H1 (cell line): ENCODE results near the gene VWF. TPM values are rescaled to one million over a fixed set of nuclear protein-coding genes. Genes with fewer than 3 reads are reported as not detected.
A peak's percentile ranks its signal among the peaks of the same experiment; 100 is the strongest.

Source experiments
- CTCF ChIA-PET: fragments of 300-600 bp; sonication (Branson Sonifier 250); formaldehyde crosslinking; loops from one replicate; lab custom pipeline; 2021; ENCODE audit not compliant: partially characterized antibody; lab: Charles Lee
- POLR2A ChIA-PET: fragments of 300-600 bp; sonication (Branson Sonifier 250); formaldehyde crosslinking; loops from one replicate; lab custom pipeline; 2021; ENCODE audit warnings: inconsistent platforms; ENCODE audit not compliant: partially characterized antibody; lab: Charles Lee
- DNase-seq, 2 experiments: peaks; one replicate each; pipeline versions ENCODE4 v3.0.0 to v3.0.0-alpha.2; 2010 to 2022; ENCODE audit warnings: low spot score in 2 of 2, low read depth in 1 of 2, mixed read lengths in 1 of 2
- FAIRE-seq: peaks from 2 replicates; lab custom pipeline; 2011; peaks lifted over from hg19 to GRCh38; lab: Jason Lieb, UNC
- H2AFZ ChIP-seq: 2 replicates; pipeline ENCODE4 v1.8.1; 2012; ENCODE audit warnings: low read length, inconsistent platforms
- H2AK5ac ChIP-seq: 2 replicates; pipeline ENCODE4 v1.6.1; 2013; ENCODE audit warnings: low read depth, low read length
- H2BK120ac ChIP-seq: replicated peaks from 2 replicates; pipeline ENCODE3; 2013; ENCODE audit warnings: low read depth, low read length, inconsistent platforms
- H2BK12ac ChIP-seq: 2 replicates; pipeline ENCODE4 v1.6.1; 2013; ENCODE audit warnings: low read depth, low read length
- H2BK15ac ChIP-seq: 2 replicates; pipeline ENCODE4 v1.6.1; 2013; ENCODE audit warnings: low read length
- H2BK20ac ChIP-seq: 2 replicates; pipeline ENCODE4 v1.6.1; 2013; ENCODE audit warnings: low read length
- H2BK5ac ChIP-seq: 2 replicates; pipeline ENCODE4 v1.6.1; 2013; ENCODE audit warnings: low read depth, low read length
- H3K14ac ChIP-seq: 2 replicates; pipeline ENCODE4 v1.6.1; 2013; ENCODE audit warnings: inconsistent platforms; ENCODE audit not compliant: insufficient read length
- H3K18ac ChIP-seq: 2 replicates; pipeline ENCODE4 v1.6.1; 2013; ENCODE audit warnings: low read length; ENCODE audit errors: extremely low read depth
- H3K23ac ChIP-seq: 2 replicates; pipeline ENCODE4 v1.6.1; 2013; ENCODE audit warnings: inconsistent platforms; ENCODE audit not compliant: insufficient read length
- H3K23me2 ChIP-seq: 2 replicates; pipeline ENCODE4 v1.6.1; 2013; ENCODE audit warnings: low read depth, low read length
- H3K27ac ChIP-seq: 2 replicates; pipeline ENCODE4 v1.6.1; 2011; ENCODE audit warnings: low read depth, low read length, inconsistent platforms
- H3K27me3 ChIP-seq, 4 experiments: replicated peaks in 1 of 4; 1 replicate in 1 of 4; 2 replicates in 3 of 4; pipeline versions ENCODE4 v1.6.1 to v1.8.1; 2011 to 2013; ENCODE audit warnings: low read length in 3 of 4, mild to moderate bottlenecking in 3 of 4, inconsistent platforms in 2 of 4, mixed read lengths in 2 of 4, moderate library complexity in 1 of 4; ENCODE audit not compliant: control insufficient read depth in 3 of 4, insufficient read depth in 3 of 4; ENCODE audit errors: extremely low read depth in 1 of 4
- H3K36me3 ChIP-seq, 4 experiments: 2 replicates each; pipeline versions ENCODE4 v1.6.1 to v1.8.1; 2011 to 2013; ENCODE audit warnings: mild to moderate bottlenecking in 4 of 4, low read length in 3 of 4, moderate library complexity in 2 of 4, control low read depth in 1 of 4, inconsistent platforms in 1 of 4; ENCODE audit not compliant: insufficient read depth in 4 of 4, control insufficient read depth in 2 of 4
- H3K4ac ChIP-seq: replicated peaks from 2 replicates; pipeline ENCODE3; 2013; ENCODE audit warnings: low read length, low read depth, mixed read lengths, inconsistent platforms; ENCODE audit not compliant: insufficient read length
- H3K4me1 ChIP-seq, 4 experiments: replicated peaks in 1 of 4; 1 replicate in 1 of 4; 2 replicates in 3 of 4; pipeline versions ENCODE4 v1.6.1 to v1.8.1; 2011 to 2013; ENCODE audit warnings: low read length in 3 of 4, inconsistent platforms in 2 of 4, mixed read lengths in 1 of 4; ENCODE audit not compliant: insufficient read depth in 4 of 4, control insufficient read depth in 3 of 4
- H3K4me2 ChIP-seq, 2 experiments: 2 replicates each; pipeline versions ENCODE4 v1.6.1 to v1.8.1; 2011 to 2013; ENCODE audit warnings: low read depth in 2 of 2, low read length in 2 of 2, control low read depth in 1 of 2, inconsistent platforms in 1 of 2, mild to moderate bottlenecking in 1 of 2; ENCODE audit not compliant: insufficient read depth in 1 of 2
- H3K4me3 ChIP-seq, 4 experiments: fragments of 200-600, 300-600 bp in 1 of 4; sonication (generic), shearing (Covaris generic), sonication (Bioruptor Twin) in 1 of 4; 2 replicates each; pipeline versions ENCODE4 v1.5.1 to v1.8.1; 2011 to 2016; ENCODE audit warnings: low read length in 4 of 4, low read depth in 3 of 4, control low read depth in 2 of 4, inconsistent platforms in 2 of 4, mild to moderate bottlenecking in 2 of 4, mixed read lengths in 1 of 4, moderate library complexity in 1 of 4; ENCODE audit not compliant: insufficient read depth in 2 of 4; ENCODE audit errors: extremely low read depth in 1 of 4
- H3K56ac ChIP-seq: replicated peaks from 2 replicates; pipeline ENCODE3; 2013; ENCODE audit warnings: low read depth, mild to moderate bottlenecking, mixed read lengths, low read length, inconsistent platforms; ENCODE audit not compliant: insufficient read length
- H3K79me1 ChIP-seq: 2 replicates; pipeline ENCODE4 v1.6.1; 2013; ENCODE audit warnings: low read depth, low read length, control low read depth
- H3K79me2 ChIP-seq, 2 experiments: 2 replicates each; pipeline versions ENCODE4 v1.6.1 to v1.8.1; 2012 to 2013; ENCODE audit warnings: low read length in 2 of 2, mild to moderate bottlenecking in 2 of 2, inconsistent platforms in 1 of 2; ENCODE audit not compliant: insufficient read depth in 2 of 2, control insufficient read depth in 1 of 2
- H3K9ac ChIP-seq, 4 experiments: replicated peaks in 1 of 4; 1 replicate in 1 of 4; 2 replicates in 3 of 4; pipeline versions ENCODE4 v1.6.1 to v1.8.1; 2011 to 2013; ENCODE audit warnings: low read depth in 3 of 4, low read length in 3 of 4, control low read depth in 2 of 4, mild to moderate bottlenecking in 2 of 4, moderate library complexity in 2 of 4, inconsistent platforms in 1 of 4; ENCODE audit errors: extremely low read depth in 1 of 4
- H3K9me3 ChIP-seq, 2 experiments: 2 replicates each; pipeline versions ENCODE4 v1.6.1 to v1.8.1; 2012 to 2013; ENCODE audit warnings: mild to moderate bottlenecking in 2 of 2, moderate library complexity in 2 of 2, control low read depth in 1 of 2, inconsistent platforms in 1 of 2, low read depth in 1 of 2, low read length in 1 of 2, mixed read lengths in 1 of 2; ENCODE audit not compliant: insufficient read depth in 2 of 2
- H4K20me1 ChIP-seq, 2 experiments: replicated peaks in 1 of 2; 2 replicates each; pipeline versions ENCODE3 to v1.8.1; 2011 to 2013; ENCODE audit warnings: inconsistent platforms in 2 of 2, low read length in 2 of 2, mild to moderate bottlenecking in 1 of 2; ENCODE audit not compliant: insufficient read depth in 2 of 2, control insufficient read depth in 1 of 2
- H4K5ac ChIP-seq: 2 replicates; pipeline ENCODE4 v1.6.1; 2013; ENCODE audit warnings: low read length, low read depth, mixed read lengths, inconsistent platforms; ENCODE audit not compliant: insufficient read length
- H4K8ac ChIP-seq: 2 replicates; pipeline ENCODE4 v1.8.0; 2013; ENCODE audit warnings: mild to moderate bottlenecking, moderate library complexity, low read length, inconsistent platforms; ENCODE audit not compliant: insufficient read depth; ENCODE audit errors: extremely low read depth
- H4K91ac ChIP-seq: replicated peaks from 2 replicates; pipeline ENCODE3; 2013; ENCODE audit warnings: low read length, mixed read lengths, inconsistent platforms; ENCODE audit not compliant: insufficient read length
- RBBP5 ChIP-seq: IDR thresholded peaks from 2 replicates; pipeline ENCODE4 v1.7.1; 2012; ENCODE audit warnings: low read depth, mild to moderate bottlenecking, inconsistent platforms, low read length, moderate library complexity, borderline replicate concordance
- RFX5 ChIP-seq: IDR thresholded peaks from 2 replicates; pipeline ENCODE4 v1.6.1; 2011; ENCODE audit warnings: low read depth, low read length, improper control_type of control experiment, borderline replicate concordance
- TAF1 ChIP-seq: IDR thresholded peaks from 2 replicates; pipeline ENCODE4 v1.6.1; 2011; ENCODE audit warnings: mild to moderate bottlenecking, low read depth, low read length
- TCF12 ChIP-seq: IDR thresholded peaks from 2 replicates; pipeline ENCODE4 v1.6.1; 2011; ENCODE audit warnings: low read depth, mild to moderate bottlenecking, low read length
- ZNF274 ChIP-seq: IDR thresholded peaks from 2 replicates; pipeline ENCODE4 v1.7.0; 2012; ENCODE audit warnings: low read length, borderline replicate concordance; ENCODE audit errors: extremely low read depth
- WGBS, 2 experiments: shearing (Covaris generic) in 1 of 2; methylation state at CpG; one replicate each; pipeline versions ENCODE4 v1.1.6 to v1.1.7; 2013 to 2015; ENCODE audit warnings: low lambda C conversion rate in 2 of 2, mixed read lengths in 2 of 2, inconsistent platforms in 1 of 2, low coverage in 1 of 2, missing lambda C conversion rate in 1 of 2; ENCODE audit not compliant: insufficient replicate concordance in 2 of 2, insufficient coverage in 1 of 2, insufficient read length in 1 of 2; ENCODE audit errors: extremely low coverage in 1 of 2, missing lambda C conversion rate in 1 of 2; 5-methylcytosine and 5-hydroxymethylcytosine counted together
- polyA plus RNA-seq, 7 experiments: library from polyadenylated mRNA; depleted of rRNA in 3 of 7; stranded (reverse) in 5 of 7; unstranded in 2 of 7; fragments of >200 nt in 5 of 7; fragments of 200-250 nt in 2 of 7; gene quantifications; 1 replicate in 5 of 7; 2 replicates in 1 of 7; 4 replicates in 1 of 7; pipeline versions ENCODE4 v1.2.1 to v1.2.3, GENCODE V29; 2011 to 2013; ENCODE audit warnings: missing spikeins in 2 of 7, mixed read lengths in 2 of 7
- total RNA-seq: library from RNA; stranded (reverse); fragmentation: NEBNext Ultra II Directional; extraction: Animal tissue kit (Norgen Biotek cat#: 25700); gene quantifications from 2 replicates; pipeline ENCODE4 v1.2.1, GENCODE V29; 2021

Gene VWF
- total and polyA plus RNA-seq, 2 of the 8 experiments (the other 6 are each of a cell fraction or from before 2014, with no cell fraction given) = 0.39 to 0.60 TPM

DNA sequence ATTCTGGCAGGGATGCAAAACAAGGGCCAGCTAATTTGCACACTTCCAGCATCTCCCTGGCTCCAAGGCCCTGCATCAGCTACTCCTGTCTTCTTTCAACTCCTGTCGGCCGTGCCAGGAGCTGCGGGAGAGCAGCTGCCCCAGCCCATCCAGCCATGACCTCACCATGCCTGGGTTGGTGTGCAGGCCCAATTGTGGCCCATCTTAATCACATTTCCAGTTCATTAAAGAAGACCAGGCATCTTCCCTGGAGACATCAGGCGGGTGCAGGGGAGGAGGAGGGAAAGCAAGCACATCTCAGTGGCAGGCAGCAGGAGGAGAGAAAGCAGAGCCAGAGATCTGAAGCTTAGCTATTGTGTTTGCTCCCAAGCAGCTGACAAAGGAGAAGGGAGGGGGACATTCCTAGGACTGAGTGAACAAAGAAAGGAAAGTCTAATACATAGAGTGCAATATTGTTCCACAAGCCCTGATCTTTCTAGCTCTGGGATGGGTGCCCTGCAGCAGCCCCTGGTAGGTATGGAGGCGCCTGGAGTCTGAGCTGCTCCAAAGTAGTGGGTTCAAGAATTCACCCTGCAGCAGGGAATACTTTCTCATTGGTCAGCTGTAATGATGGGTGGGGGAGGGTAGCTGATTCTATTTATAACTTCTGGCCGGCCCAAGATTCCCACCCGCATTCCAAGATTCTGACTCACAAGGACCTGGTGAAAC lies 40.1 kb downstream of the VWF start:
- H2BK12ac ChIP-seq = peak overlapping the region; percentile 93
- 53% methylated on average over 7 of the region's 7 CpGs; no CpG with 5 or more reads in 1 of the 2 experiments for WGBS, 2 experiments
- no peaks in the 10 kb centered on the region for H4K20me1 ChIP-seq
- H3K9ac ChIP-seq = peak overlapping the region in 1 of 4 experiments; percentile 20; a peak in 2 of 7 replicates
- CTCF ChIA-PET = interaction anchor here (0.6 to 4.0 kb wide), 21 partner anchors 8 to 380 kb away, joined by 3 to 28 read pairs (median 4); no protein-coding TSS in a partner anchor
- peak overlapping the region; percentile 73; the same call in 1 of the 2 replicates for H3K18ac ChIP-seq
- H3K79me2 ChIP-seq = no peaks in the 10 kb centered on the region
- peak overlapping the region; percentile 66 for H3K27ac ChIP-seq
- DNase-seq (peak in 1 of 2 experiments; percentile 56), FAIRE-seq (peak; percentile 75)
- no peak overlapping the region for H2BK15ac ChIP-seq
- H3K4ac ChIP-seq = no peak overlapping the region
- H2BK5ac ChIP-seq = peak overlapping the region; percentile 88; the same call in 1 of the 2 replicates
- no peak overlapping the region for H3K56ac ChIP-seq
- H3K23me2 ChIP-seq = no peaks in the 10 kb centered on the region
- peak overlapping the region; percentile 35 for H4K5ac ChIP-seq
- no peak overlapping the region for H2BK120ac ChIP-seq
- H4K91ac ChIP-seq = no peak overlapping the region
- H3K36me3 ChIP-seq = no peaks in the 10 kb centered on the region
- H3K4me1 ChIP-seq = peaks cover 10 to 19% (median 15%) of the 10 kb centered on the region in 4 experiments
- POLR2A ChIA-PET = interaction anchor here (0.6 to 2.3 kb wide), 10 partner anchors 9 to 596 kb away, joined by 3 to 18 read pairs (median 4); partner anchors contain the start of gene CD9
- H3K79me1 ChIP-seq = no peaks in the 10 kb centered on the region
- H2AFZ ChIP-seq = 0 out of 2 replicates have a peak overlapping the region, but pooled peaks have one; percentile 29
- peak overlapping the region in 3 of 4 experiments; percentile 8 to 27 (median 14); a peak in 3 of 8 replicates for H3K4me3 ChIP-seq
- H2BK20ac ChIP-seq = peak overlapping the region; percentile 49
- H4K8ac ChIP-seq = 0 out of 2 replicates have a peak overlapping the region, but pooled peaks have one; percentile 42
- peak overlapping the region; percentile 20; the same call in 1 of the 2 replicates for H2AK5ac ChIP-seq
- no peak overlapping the region for H3K14ac ChIP-seq
- peak overlapping the region; percentile 45 to 58 for H3K4me2 ChIP-seq
- no peak overlapping the region for H3K23ac ChIP-seq
- H3K9me3 ChIP-seq = no peaks in the 10 kb centered on the region
- H3K27me3 ChIP-seq = no peaks in the 10 kb centered on the region
- TF ChIP-seq RBBP5 (peak; percentile 99), TCF12 (no peak), TAF1 (peak; percentile 49; the same call in 1 of the 2 replicates), RFX5 (no peak), ZNF274 (no peak)
